AG04449 (cell line): ENCODE results near the gene TM4SF18.

Experiments
- CTCF ChIA-PET: fragments of 350-600 bp; formaldehyde crosslinking; extraction: SDS; loops from one replicate; lab custom pipeline; 2021; ENCODE audit warnings: antibody characterized with exemption; lab: Yijun Ruan, JAX
- POLR2A ChIA-PET: fragments of 400-600, 350-600 bp; formaldehyde crosslinking; extraction: SDS; loops from one replicate; lab custom pipeline; 2020; ENCODE audit warnings: antibody characterized with exemption, inconsistent platforms; lab: Yijun Ruan, JAX
- DNase-seq: peaks from one replicate; pipeline ENCODE4 v3.0.0-alpha.2; 2010; ENCODE audit warnings: low read depth, low spot score
- H3K4me3 ChIP-seq: 2 replicates; pipeline ENCODE4 v1.5.1; 2011; ENCODE audit warnings: low read depth, mild to moderate bottlenecking, control low read depth, low read length
- CTCF ChIP-seq: IDR thresholded peaks from one replicate; pipeline ENCODE4 v1.5.1; 2011; ENCODE audit warnings: mild to moderate bottlenecking, moderate library complexity, low read length, control low read depth, inconsistent platforms; ENCODE audit not compliant: insufficient read depth; ENCODE audit errors: missing control alignments

Gene TM4SF18

GRCh38 chr3:149324332-149324731 lies 9.1 kb downstream of the TM4SF18 start:
- TF ChIP-seq CTCF, result no peak
- POLR2A ChIA-PET, result no interaction called here
- CTCF ChIA-PET, result interaction anchor here (0.9 to 2.4 kb wide), 3 partner anchors 9 to 204 kb away, joined by 4 to 9 read pairs (median 6); partner anchors contain the start of gene TM4SF18

GRCh38 chr3:149321640-149322039 lies 11.8 kb downstream of the TM4SF18 start:
- no peak for TF ChIP-seq CTCF

More at GRCh38 chr3:149324332-149324731, 9.1 kb downstream of the TM4SF18 start:
- DNase-seq, result no peak
- no peak overlapping the region for H3K4me3 ChIP-seq

GRCh38 chr3:149321136-149321535 lies 12.3 kb downstream of the TM4SF18 start:
- ChIA-PET POLR2A (no interaction called here), CTCF (no interaction called here)
- no peak overlapping the region for H3K4me3 ChIP-seq
- DNase-seq, result no peak
- TF ChIP-seq CTCF, result no peak

More at GRCh38 chr3:149321640-149322039, 11.8 kb downstream of the TM4SF18 start:
- no peak for DNase-seq
- H3K4me3 ChIP-seq, result no peak overlapping the region
- CTCF ChIA-PET, result no interaction called here
- POLR2A ChIA-PET, result no interaction called here

- DNase-seq, result no peak
- H3K4me3 ChIP-seq, result no peak overlapping the region
- ChIA-PET POLR2A (no interaction called here), CTCF (interaction anchor here (0.6 to 1.4 kb wide), 4 partner anchors 12 to 161 kb away, joined by 3 to 4 read pairs (median 3); no protein-coding TSS in a partner anchor)
- TF ChIP-seq CTCF, result no peak
These were observed 13.7 kb downstream of the TM4SF18 start for GRCh38 chr3:149319750-149320149.

GRCh38 chr3:149317072-149317471 lies 16.4 kb downstream of the TM4SF18 start:
- no peak overlapping the region for H3K4me3 ChIP-seq
- no peak for DNase-seq
- POLR2A ChIA-PET, result no interaction called here
- CTCF ChIA-PET, result interaction anchor here (1.0 to 2.6 kb wide), 3 partner anchors 14 to 18 kb away, joined by 3 to 7 read pairs (median 3); no protein-coding TSS in a partner anchor
- TF ChIP-seq CTCF, result no peak

GRCh38 chr3:149316437-149316836 lies 17.0 kb downstream of the TM4SF18 start:
- no peak for TF ChIP-seq CTCF
- no peak for DNase-seq
- ChIA-PET CTCF (interaction anchor here (0.8 to 1.0 kb wide), 2 partner anchors 16 to 164 kb away, joined by 3 read pairs; no protein-coding TSS in a partner anchor), POLR2A (no interaction called here)
- H3K4me3 ChIP-seq, result no peak overlapping the region
